Thymus (tissue), 11 donors: ENCODE measurements around the gene NPLOC4. TPM values are rescaled to one million over a fixed set of nuclear protein-coding genes. Genes with fewer than 3 reads are reported as not detected.

Experiments
- DNase-seq, 9 donors: peaks; one replicate each; pipeline ENCODE4 v3.0.0-alpha.2; 2013; ENCODE audit warnings: low spot score in 9 of 9, low read depth in 6 of 9, missing footprints in 1 of 9
- H3K27ac ChIP-seq, 2 donors: one replicate each; pipeline ENCODE4 v1.5.1; 2013; ENCODE audit warnings: control low read depth in 1 of 2, low read depth in 1 of 2, low read length in 1 of 2, mild to moderate bottlenecking in 1 of 2, moderate library complexity in 1 of 2
- H3K27me3 ChIP-seq, 2 donors: one replicate each; pipeline ENCODE4 v1.5.1; 2013; ENCODE audit warnings: low read length in 1 of 2; ENCODE audit not compliant: control insufficient read depth in 2 of 2, insufficient read depth in 1 of 2
- H3K36me3 ChIP-seq, 2 donors: one replicate each; pipeline ENCODE4 v1.5.1; 2013; ENCODE audit warnings: low read length in 1 of 2, mild to moderate bottlenecking in 1 of 2, moderate library complexity in 1 of 2; ENCODE audit not compliant: control insufficient read depth in 2 of 2, insufficient read depth in 2 of 2
- H3K4me1 ChIP-seq, 2 donors: one replicate each; pipeline ENCODE4 v1.5.1; 2013; ENCODE audit warnings: low read length in 2 of 2; ENCODE audit not compliant: control insufficient read depth in 2 of 2, insufficient read depth in 2 of 2
- H3K4me3 ChIP-seq, 2 donors: one replicate each; pipeline ENCODE4 v1.5.1; 2013; ENCODE audit warnings: low read length in 2 of 2, control low read depth in 1 of 2, mild to moderate bottlenecking in 1 of 2
- H3K9me3 ChIP-seq, 2 donors: one replicate each; pipeline ENCODE4 v1.5.1; 2013; ENCODE audit warnings: low read length in 1 of 2, mild to moderate bottlenecking in 1 of 2; ENCODE audit not compliant: control insufficient read depth in 2 of 2, insufficient read depth in 1 of 2
- WGBS: extraction: QIAGEN DNeasy Blood & Tissue Kit; methylation state at CpG from one replicate; pipeline ENCODE4 v1.1.7; 2013; 5-methylcytosine and 5-hydroxymethylcytosine counted together
- polyA plus RNA-seq: library from polyadenylated mRNA; stranded (reverse); fragments of 200-250 nt; gene quantifications from one replicate; pipeline ENCODE4 v1.2.3, GENCODE V29; 2013
- total RNA-seq: library from RNA; stranded (reverse); fragments of 120-200 nt; gene quantifications from one replicate; pipeline ENCODE4 v1.2.4, GENCODE V29; 2013
- donor health status: healthy.

NPLOC4 gene
- total and polyA plus RNA-seq, 2 donors, result 26.1 to 43.3 TPM

GRCh38 chr17:81646869-81647600 is 10.1 kb upstream of the NPLOC4 start:
- Histone ChIP-seq H3K36me3 (no peaks in the 10 kb centered on the region), H3K9me3 (peaks cover 11 to 16% of the 10 kb centered on the region in 2 donors), H3K4me1 (no peaks in the 10 kb centered on the region), H3K27ac (no peak overlapping the region), H3K4me3 (no peak overlapping the region), H3K27me3 (peaks cover 23 to 52% of the 10 kb centered on the region in 2 donors)
- DNase-seq, result no peak
- 91% methylated on average over 12 of the region's 12 CpGs for WGBS

GRCh38 chr17:81644976-81645952 is 8.4 kb upstream of the NPLOC4 start:
- H3K4me3 ChIP-seq, result no peak overlapping the region
- no peak for DNase-seq
- H3K36me3 ChIP-seq, result no peaks in the 10 kb centered on the region
- H3K27ac ChIP-seq, result no peak overlapping the region
- peaks cover 11 to 16% of the 10 kb centered on the region in 2 donors for H3K9me3 ChIP-seq
- 89% methylated on average over 29 of the region's 29 CpGs for WGBS
- no peaks in the 10 kb centered on the region for H3K4me1 ChIP-seq
- peaks cover 23 to 48% of the 10 kb centered on the region in 2 donors for H3K27me3 ChIP-seq

GRCh38 chr17:81644496-81644895 is 7.6 kb upstream of the NPLOC4 start:
- H3K27ac ChIP-seq, result no peak overlapping the region
- 97% methylated on average over 15 of the region's 15 CpGs for WGBS
- DNase-seq, result no peak

GRCh38 chr17:81641825-81642489 is 5.0 kb upstream of the NPLOC4 start:
- Histone ChIP-seq H3K27ac (no peak overlapping the region), H3K4me3 (no peak overlapping the region), H3K36me3 (no peaks in the 10 kb centered on the region), H3K4me1 (peaks cover 2 to 4% of the 10 kb centered on the region in 2 donors), H3K27me3 (peaks cover 2 to 17% of the 10 kb centered on the region in 2 donors), H3K9me3 (no peaks in the 10 kb centered on the region)
- WGBS, result 98% methylated on average over 17 of the region's 17 CpGs
- DNase-seq, result no peak

More at GRCh38 chr17:81644496-81644895, 7.6 kb upstream of the NPLOC4 start:
- Histone ChIP-seq H3K36me3 (no peaks in the 10 kb centered on the region), H3K27me3 (peaks cover 23 to 41% of the 10 kb centered on the region in 2 donors), H3K4me3 (no peak overlapping the region), H3K4me1 (no peaks in the 10 kb centered on the region), H3K9me3 (peaks cover 9 to 12% of the 10 kb centered on the region in 2 donors)

- no peaks in the 10 kb centered on the region for H3K36me3 ChIP-seq
- peaks cover 0 to 2% of the 10 kb centered on the region in 2 donors for H3K27me3 ChIP-seq
- H3K27ac ChIP-seq, result no peak overlapping the region
- no peak overlapping the region for H3K4me3 ChIP-seq
- DNase-seq, result no peak
- WGBS, result 97% methylated on average over 9 of the region's 9 CpGs
- no peaks in the 10 kb centered on the region for H3K9me3 ChIP-seq
- peaks cover 14 to 16% of the 10 kb centered on the region in 2 donors for H3K4me1 ChIP-seq
Measured at GRCh38 chr17:81640011-81640410, 3.1 kb upstream of the NPLOC4 start.

GRCh38 chr17:81638683-81639082 is 1.8 kb upstream of the NPLOC4 start:
- peaks cover 0 to 2% of the 10 kb centered on the region in 2 donors for H3K36me3 ChIP-seq
- no peak overlapping the region for H3K27ac ChIP-seq
- peaks cover 14 to 16% of the 10 kb centered on the region in 2 donors for H3K4me1 ChIP-seq
- 97% methylated on average over 4 of the region's 4 CpGs for WGBS
- no peak for DNase-seq
- H3K27me3 ChIP-seq, result no peaks in the 10 kb centered on the region
- no peak overlapping the region for H3K4me3 ChIP-seq
- H3K9me3 ChIP-seq, result no peaks in the 10 kb centered on the region

GRCh38 chr17:81635973-81636504 is 873 bp downstream of the NPLOC4 start:
- no peak for DNase-seq
- Histone ChIP-seq H3K27me3 (no peaks in the 10 kb centered on the region), H3K4me3 (peak overlapping the region; percentile 86 to 94), H3K4me1 (peaks cover 14 to 16% of the 10 kb centered on the region in 2 donors), H3K9me3 (no peaks in the 10 kb centered on the region), H3K27ac (peak overlapping the region in 1 of 2 donors; percentile 40), H3K36me3 (peaks cover 4 to 9% of the 10 kb centered on the region in 2 donors)
- 56% methylated on average over 18 of the region's 18 CpGs for WGBS

- 97% methylated on average over 5 of the region's 5 CpGs for WGBS
Measured at GRCh38 chr17:81635431-81635830, 1.5 kb downstream of the NPLOC4 start.

More at GRCh38 chr17:81635431-81635830, 1.5 kb downstream of the NPLOC4 start:
- Histone ChIP-seq H3K36me3 (peaks cover 4 to 9% of the 10 kb centered on the region in 2 donors), H3K27me3 (no peaks in the 10 kb centered on the region), H3K4me1 (peaks cover 14 to 16% of the 10 kb centered on the region in 2 donors), H3K9me3 (no peaks in the 10 kb centered on the region), H3K27ac (no peak overlapping the region), H3K4me3 (no peak overlapping the region)
- no peak for DNase-seq
